GM08714 (cell line): ENCODE results near the gene IQCH.

Experiments
- H3K4me3 ChIP-seq: fragments of 200-500 bp; sonication (Bioruptor generic); 2 replicates; pipeline ENCODE4 v1.5.1; 2014; ENCODE audit warnings: mild to moderate bottlenecking, low read length, inconsistent platforms
- ZNF274 ChIP-seq: IDR thresholded peaks from 2 replicates; pipeline ENCODE4 v1.6.1; 2012; ENCODE audit warnings: mild to moderate bottlenecking, low read depth, low read length

The IQCH gene

DNA sequence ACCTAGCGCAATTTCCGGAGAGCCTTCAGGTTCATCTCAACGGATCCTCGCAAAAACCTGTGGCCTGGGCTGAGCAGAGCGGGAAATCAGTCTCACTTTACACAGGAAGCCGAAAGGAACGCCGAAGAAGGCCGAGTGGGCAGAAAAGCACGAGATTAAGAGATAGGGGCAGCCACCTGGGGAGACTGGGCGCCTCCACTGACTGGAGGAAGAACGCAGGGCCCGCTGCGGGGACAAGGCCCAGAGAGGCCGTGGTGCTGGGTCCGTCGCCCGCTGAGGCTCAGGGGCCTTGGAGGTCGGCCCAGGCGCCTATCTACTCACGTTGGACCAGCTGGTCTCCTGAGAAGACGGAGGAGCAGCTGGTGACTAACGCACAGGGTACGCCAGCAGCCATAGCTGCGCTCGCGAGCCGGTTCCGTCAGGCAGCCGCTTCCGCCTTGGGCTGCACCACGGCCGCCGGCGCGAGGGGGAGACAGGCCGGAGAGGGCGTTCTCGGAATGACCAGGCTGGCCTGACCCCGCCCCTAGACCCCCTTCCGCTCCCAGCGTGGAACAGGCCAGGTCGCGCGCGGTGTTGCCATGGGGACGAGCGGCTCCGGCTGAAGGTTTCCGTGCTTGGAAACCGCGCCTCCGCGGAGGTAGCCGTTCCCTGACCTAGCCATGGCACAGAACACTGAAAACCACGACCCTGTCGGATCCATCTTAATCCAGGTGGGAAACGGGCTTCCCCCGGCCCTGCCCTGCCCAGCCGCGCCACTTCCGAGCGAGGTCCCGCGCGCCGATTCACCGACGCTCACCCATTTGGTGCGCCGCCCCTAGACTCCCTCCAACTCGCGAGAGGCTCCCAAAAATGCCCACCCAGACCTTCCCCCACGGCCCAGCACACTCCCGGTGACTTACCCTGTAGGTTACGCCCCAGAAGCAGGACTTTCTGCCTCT, at the start of gene IQCH, which contains the start of gene AAGAB:
IQCH (plus strand) TSS at position 549 of the 938 bp plus-strand sequence; CDS start at position 660, 111 bp downstream.
AAGAB (minus strand) TSS at position 424 of the 938 bp plus-strand sequence; CDS start at position 394, 30 bp downstream.
- peak within 1 kb of the TSS; percentile 93 for H3K4me3 ChIP-seq
- TF ChIP-seq ZNF274: no peak

DNA sequence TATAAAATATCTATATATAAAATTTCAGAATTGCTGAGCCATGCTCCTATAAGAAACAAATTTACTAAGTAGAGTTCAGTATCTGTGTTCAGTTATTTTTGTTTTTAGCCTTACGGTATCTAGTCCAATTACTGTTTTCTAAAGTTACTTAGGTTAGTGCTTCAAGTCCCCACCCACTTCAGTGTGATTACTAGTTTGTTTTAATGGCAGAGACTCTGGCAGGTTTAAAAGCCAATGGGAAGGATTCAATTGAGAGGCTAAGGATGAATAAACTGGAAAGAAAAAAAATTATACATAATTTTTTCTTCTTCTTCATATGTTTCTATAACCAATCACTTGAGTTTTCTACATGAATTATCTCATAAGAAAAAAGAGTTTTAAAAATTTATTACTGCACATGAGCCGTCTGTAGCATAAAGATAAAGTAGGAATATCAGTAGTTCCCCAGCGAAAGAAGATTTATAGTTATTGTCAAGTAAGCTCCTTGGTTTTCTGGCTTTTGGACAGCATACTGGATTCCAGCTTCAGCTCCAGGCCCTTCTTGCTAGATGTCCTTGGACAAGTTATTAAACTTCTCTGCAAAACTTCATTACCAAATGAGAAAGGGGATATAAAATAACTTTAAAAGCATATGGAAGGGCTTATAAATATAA, 46.9 kb upstream of the IQCH start:
- no peak for TF ChIP-seq ZNF274
- no peak overlapping the region for H3K4me3 ChIP-seq

DNA sequence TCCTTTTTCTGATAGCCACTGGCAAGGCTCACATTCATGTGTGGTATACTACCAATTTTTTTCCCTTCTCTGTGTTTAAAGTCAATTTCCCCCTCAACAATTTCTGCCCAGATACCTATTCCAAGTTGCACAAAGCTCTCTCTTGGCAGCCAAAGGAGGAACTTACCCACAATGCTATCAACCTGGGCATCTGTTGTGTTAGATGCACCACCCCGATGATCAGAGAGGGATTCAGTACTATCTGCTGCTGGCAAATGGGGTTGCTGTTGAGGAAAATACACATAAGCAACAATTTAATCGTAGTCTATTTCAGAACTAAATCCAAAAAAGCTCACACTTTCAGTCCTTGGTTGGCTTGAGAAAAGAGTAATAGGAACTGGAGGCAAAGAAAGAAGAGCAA, 46.2 kb upstream of the IQCH start:
- H3K4me3 ChIP-seq: no peak overlapping the region
- TF ChIP-seq ZNF274: no peak

DNA sequence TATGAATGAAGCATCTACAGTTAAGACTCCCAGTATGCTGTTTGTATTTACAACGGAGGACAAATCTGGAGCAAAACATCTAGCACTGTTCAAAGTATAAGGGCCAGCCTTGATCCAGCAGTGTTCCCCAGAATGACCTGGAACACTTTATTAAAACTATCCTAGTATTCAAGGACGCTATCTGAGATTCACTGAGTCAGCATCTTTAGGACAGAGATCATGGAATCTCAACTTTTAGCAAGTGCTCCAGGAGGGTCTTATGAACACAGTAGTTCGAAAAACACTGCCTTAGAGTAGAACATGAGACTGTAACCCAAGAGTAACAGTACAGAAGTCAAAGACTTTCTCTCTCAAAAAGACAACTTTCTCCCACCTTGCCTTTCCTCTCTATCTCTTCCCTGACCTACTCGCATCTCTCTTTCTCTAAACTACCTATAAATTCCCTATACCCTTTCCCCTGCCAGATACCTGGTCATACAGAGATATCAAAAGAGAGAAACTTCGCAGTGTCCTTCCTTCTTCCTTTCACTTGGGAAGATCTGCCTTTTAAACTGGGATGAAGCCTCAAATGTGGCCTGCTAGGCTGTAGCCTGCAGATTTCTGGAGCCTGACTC, 43.9 kb upstream of the IQCH start:
- no peak overlapping the region for H3K4me3 ChIP-seq
- TF ChIP-seq ZNF274: no peak

DNA sequence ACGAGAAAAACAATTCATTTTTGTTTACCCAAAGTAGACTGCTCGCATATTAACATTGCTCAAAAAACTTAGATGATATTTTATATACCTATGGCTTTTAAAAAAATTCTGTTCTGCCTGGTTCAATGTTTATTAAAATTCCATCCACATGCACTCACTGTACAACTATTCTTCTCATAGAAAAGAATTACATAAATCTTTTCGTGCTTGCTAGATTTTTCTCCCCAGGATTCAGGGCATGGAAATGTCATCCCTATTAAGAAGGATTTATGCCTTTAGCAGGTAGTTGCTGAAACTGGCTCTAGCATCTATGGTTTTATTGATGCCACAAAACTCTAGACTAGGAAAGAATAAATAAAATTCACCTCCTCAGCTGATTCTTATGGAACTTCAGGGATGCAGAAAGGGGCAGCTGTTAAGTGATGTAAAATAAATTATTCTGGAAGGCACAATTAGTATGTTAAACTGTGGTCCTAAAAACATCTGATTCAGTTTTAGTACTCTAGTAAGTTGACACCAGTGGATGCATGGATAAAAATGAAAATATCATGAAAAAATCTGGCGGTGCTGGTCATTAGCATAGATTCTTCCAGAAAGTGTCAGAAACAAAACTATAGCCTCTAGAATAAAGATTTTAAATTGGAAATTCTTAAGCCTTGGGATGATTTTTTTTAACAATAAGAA, 41.8 kb upstream of the IQCH start:
- TF ChIP-seq ZNF274: no peak
- H3K4me3 ChIP-seq: no peak overlapping the region

DNA sequence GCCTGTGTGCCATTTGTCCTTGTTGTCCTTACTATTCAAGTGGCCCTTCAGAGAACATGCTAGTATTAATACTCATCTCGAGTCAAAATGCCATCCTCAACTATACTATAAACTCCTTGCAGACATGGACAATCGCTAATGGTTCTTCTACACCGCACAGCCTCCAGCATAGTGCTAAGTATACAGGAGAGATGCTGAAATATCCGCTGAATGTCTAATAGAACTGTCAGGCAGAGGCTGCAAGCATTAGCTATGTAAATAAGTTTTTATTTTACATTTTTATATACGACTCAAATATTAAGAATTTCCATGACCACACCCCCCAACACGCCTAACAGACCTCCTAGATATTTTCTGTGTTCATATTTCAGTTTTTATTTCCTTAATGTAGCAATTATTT, 39.5 kb upstream of the IQCH start:
- TF ChIP-seq ZNF274: no peak

DNA sequence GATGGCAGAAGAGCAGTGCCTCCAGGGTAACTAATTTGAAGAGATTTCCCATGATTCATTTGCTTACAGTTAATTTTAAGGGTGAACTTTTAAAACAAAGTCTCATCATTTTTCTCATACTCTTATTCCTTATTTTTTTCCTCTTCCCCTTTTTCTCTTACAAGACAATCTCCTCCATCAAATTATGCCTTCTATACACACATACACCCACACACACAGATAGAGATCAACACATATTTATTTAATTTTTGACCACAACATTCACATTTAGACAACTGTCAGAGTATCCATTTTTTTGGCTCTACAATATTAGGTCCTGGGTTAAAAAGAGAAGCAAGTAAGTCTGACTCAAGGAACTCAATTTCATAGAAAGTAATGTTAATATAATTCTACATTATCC, 37.7 kb upstream of the IQCH start:
- no peak for TF ChIP-seq ZNF274
- no peak overlapping the region for H3K4me3 ChIP-seq

More for the DNA sequence above, 39.5 kb upstream of the IQCH start:
- no peak overlapping the region for H3K4me3 ChIP-seq

DNA sequence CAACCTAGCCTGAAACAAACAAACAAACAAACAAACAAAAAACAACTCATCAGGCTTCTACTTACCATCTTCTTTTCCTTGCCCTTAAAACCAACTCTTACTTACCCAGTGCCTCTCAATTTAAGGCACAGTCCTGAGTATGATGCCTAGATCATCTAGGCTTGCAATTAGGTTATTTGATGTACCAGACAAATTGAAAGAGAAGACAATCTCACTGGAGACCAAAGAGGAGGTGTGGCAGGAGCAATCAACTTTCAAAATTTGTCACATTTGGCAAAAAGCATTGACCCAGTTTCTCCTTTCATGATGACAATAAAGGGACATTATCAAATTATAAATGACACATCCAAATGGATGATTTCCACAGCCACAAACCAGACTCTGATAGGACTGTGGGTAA, 36.2 kb upstream of the IQCH start:
- TF ChIP-seq ZNF274: no peak
- no peak overlapping the region for H3K4me3 ChIP-seq

DNA sequence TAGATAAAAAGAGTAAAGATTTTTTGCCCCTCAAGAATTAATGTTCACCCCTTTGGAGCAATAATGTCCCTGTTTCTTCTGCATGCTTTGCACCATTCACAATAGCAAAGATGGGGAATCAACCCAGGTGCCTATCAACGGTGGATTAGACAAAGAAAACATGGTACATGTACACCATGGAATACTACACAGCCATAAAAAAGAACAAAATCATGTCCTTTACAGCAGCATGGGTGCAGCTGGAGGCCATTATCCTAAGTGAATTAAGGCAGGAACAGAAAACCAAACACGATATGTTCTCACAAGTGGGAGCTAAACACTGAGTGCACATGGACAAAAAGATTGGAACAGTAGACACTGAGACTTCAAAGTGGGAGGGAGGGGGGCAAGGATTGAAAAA, 35.3 kb upstream of the IQCH start:
- TF ChIP-seq ZNF274: no peak
- H3K4me3 ChIP-seq: no peak overlapping the region

DNA sequence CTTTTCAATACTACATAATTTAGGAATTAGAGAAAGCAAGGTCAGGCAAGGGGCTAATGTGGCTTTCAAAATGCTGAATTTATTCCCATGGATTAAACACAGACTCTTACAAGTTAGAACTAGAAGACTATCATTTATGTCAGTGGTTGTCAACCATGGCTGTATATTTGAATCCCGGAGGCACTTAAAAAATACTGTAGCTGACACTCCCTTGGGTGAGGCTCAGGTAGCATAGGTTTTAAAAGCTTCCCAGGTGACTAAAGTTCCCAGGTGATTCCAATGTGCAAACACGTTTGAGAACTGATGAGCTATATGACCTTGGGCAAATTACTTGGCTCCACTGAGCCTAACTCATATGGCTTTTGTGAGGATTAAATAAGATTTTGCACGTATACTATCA, 29.7 kb upstream of the IQCH start:
- TF ChIP-seq ZNF274: no peak
- H3K4me3 ChIP-seq: no peak overlapping the region

DNA sequence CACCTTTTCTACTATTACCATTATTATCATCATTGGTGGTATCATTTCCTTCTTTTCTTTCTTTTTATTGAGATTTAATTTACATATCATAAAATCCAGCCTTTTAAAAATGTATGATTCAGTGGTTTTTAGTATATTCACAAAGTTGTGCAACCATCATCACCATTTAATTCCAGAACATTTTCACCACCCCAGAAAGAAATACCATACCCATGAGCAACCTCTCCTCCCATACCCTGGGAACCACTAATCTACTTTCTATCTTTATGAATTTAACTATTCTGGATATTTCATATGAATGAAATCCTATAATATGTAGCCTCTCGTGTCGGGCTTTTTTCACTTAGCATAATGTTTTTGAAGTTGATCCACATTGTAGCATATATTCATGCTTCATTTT, 29.2 kb upstream of the IQCH start:
- no peak overlapping the region for H3K4me3 ChIP-seq
- no peak for TF ChIP-seq ZNF274

DNA sequence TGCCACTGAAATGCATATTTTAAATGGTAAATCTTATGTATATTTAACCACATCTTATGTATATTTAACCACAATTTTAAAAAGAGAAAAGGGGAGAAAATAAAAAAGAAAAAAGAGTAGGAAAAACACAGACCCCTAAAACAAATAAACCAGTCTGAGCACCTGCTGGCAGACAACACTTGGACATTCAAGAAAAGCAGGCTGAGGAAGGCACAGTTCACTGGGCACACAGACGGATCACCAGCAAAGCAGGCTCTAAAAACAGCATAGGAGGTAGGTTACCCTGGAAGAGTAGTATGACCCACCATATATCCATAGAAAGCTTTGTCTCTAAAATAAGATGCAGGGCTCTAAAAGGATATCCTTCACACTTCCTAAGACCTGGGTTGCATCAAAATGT, 27.2 kb upstream of the IQCH start:
- TF ChIP-seq ZNF274: no peak
- H3K4me3 ChIP-seq: no peak overlapping the region

DNA sequence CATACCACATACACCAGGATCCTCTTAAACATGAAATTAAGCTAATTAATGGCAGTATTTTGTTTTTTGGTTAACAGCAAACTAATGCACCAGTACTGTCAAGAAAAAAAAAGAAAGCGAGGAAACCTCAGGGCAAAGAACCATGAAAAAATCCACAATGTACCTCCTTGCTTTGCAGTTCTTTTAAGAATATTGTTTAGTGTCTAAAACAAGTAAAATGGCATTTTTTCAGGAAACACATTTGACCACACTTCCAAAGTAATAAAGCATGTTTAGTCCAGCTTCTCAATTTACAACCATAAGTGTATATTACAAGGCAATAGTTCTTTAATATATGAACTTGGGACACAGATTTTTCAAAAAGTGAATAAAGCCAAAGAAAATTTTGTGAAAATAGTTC, 26.7 kb upstream of the IQCH start:
- TF ChIP-seq ZNF274: no peak
- H3K4me3 ChIP-seq: no peak overlapping the region

DNA sequence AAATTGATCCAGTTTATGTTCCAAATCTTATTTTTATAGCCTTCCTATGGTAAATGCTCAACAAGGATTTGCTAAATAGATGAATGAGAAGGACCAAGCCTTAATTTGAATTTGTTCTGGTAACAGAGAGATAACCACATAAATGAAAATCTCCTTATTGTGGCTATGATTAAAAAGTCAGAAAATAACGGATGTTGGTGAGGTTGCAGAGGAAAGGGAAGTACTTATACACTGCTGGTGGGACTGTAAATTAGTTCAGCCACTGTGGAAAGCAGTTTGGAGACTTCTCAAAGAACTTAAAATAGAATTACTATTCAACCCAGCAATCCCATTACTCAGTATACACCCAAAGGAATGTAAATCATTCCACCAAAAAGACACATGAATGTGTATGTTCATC, 26.3 kb upstream of the IQCH start:
- no peak for TF ChIP-seq ZNF274
- H3K4me3 ChIP-seq: no peak overlapping the region
